HG03520 (cell line): ENCODE measurements around the gene ICA1.
"Not testable (repeated sequence)": the region's sequence is repeated elsewhere in the genome, so short reads cannot be mapped to it uniquely, and the experiment has no call there.

Source experiments
- ATAC-seq: cut with Tn5 transposase; IDR thresholded peaks from one replicate; pipeline ENCODE4 v1.9.1; 2021; ENCODE audit warnings: mild to moderate bottlenecking, moderate library complexity; ENCODE audit not compliant: unreplicated experiment

Gene ICA1

GRCh38 chr7:8063300-8063699, 198.7 kb downstream of the ICA1 start:
- not testable (repeated sequence) for ATAC-seq
